OCI-LY1 (cell line): ENCODE measurements around the gene SPTSSB.

Experiments used
- H2AFZ ChIP-seq: fragments of 200-600 bp; sonication (generic), shearing (Covaris generic); 2 replicates; pipeline ENCODE4 v1.6.0; 2014; ENCODE audit warnings: antibody characterized with exemption, mild to moderate bottlenecking, low read length
- H3F3A ChIP-seq: fragments of 200-600 bp; sonication (generic), shearing (Covaris generic); 2 replicates; pipeline ENCODE4 v1.6.0; 2014; ENCODE audit warnings: mild to moderate bottlenecking, antibody characterized with exemption, low read length, moderate library complexity; ENCODE audit not compliant: insufficient read depth
- H3K27ac ChIP-seq: fragments of 200-600 bp; sonication (generic); 2 replicates; pipeline ENCODE4 v1.5.1; 2014; ENCODE audit warnings: low read length, mixed run types, mild to moderate bottlenecking, low read depth; ENCODE audit not compliant: poor library complexity, severe bottlenecking
- H3K27me3 ChIP-seq: fragments of 200-600 bp; sonication (generic); 2 replicates; pipeline ENCODE4 v1.6.0; 2014; ENCODE audit warnings: antibody characterized with exemption, mild to moderate bottlenecking, low read length, moderate library complexity; ENCODE audit not compliant: insufficient read depth
- H3K36me3 ChIP-seq: fragments of 200-600 bp; sonication (generic); 2 replicates; pipeline ENCODE4 v1.6.1; 2014; ENCODE audit warnings: mild to moderate bottlenecking, antibody characterized with exemption, low read length, moderate library complexity, mixed read lengths; ENCODE audit not compliant: insufficient read depth
- H3K4me1 ChIP-seq: fragments of 200-600 bp; sonication (generic); 2 replicates; pipeline ENCODE4 v1.5.1; 2014; ENCODE audit warnings: mild to moderate bottlenecking, low read length, moderate library complexity; ENCODE audit not compliant: insufficient read depth, severe bottlenecking
- H3K4me2 ChIP-seq: fragments of 200-600 bp; sonication (generic), shearing (Covaris generic); 2 replicates; pipeline ENCODE4 v1.6.1; 2014; ENCODE audit warnings: low read length
- H3K4me3 ChIP-seq: fragments of 200-600 bp; sonication (generic); 2 replicates; pipeline ENCODE4 v1.5.1; 2014; ENCODE audit warnings: low read length, low read depth, mild to moderate bottlenecking, mixed read lengths; ENCODE audit not compliant: poor library complexity, severe bottlenecking
- H3K79me2 ChIP-seq: fragments of 200-600 bp; shearing (Covaris generic); 2 replicates; pipeline ENCODE4 v1.6.1; 2016; ENCODE audit warnings: mixed run types, low read length, mixed read lengths; ENCODE audit not compliant: insufficient read depth
- H3K9ac ChIP-seq: fragments of 200-600 bp; sonication (generic), shearing (Covaris generic); 2 replicates; pipeline ENCODE4 v1.6.1; 2014; ENCODE audit warnings: mild to moderate bottlenecking, low read length, mixed read lengths
- H3K9me2 ChIP-seq: fragments of 200-600 bp; sonication (generic), shearing (Covaris generic); 2 replicates; pipeline ENCODE4 v1.6.1; 2014; ENCODE audit warnings: low read depth, mild to moderate bottlenecking, low read length, mixed read lengths
- H3K9me3 ChIP-seq: fragments of 200-600 bp; shearing (Covaris generic); 2 replicates; pipeline ENCODE4 v1.6.1; 2014; ENCODE audit warnings: low read length, mixed read lengths
- H4K20me1 ChIP-seq: fragments of 200-600 bp; sonication (generic), shearing (Covaris generic); 2 replicates; pipeline ENCODE4 v1.6.0; 2016; ENCODE audit warnings: mild to moderate bottlenecking, low read length; ENCODE audit not compliant: insufficient read depth
- CTCF ChIP-seq: fragments of 200-600 bp; sonication (generic), shearing (Covaris generic); IDR thresholded peaks from 2 replicates; pipeline ENCODE4 v1.5.1; 2017; ENCODE audit warnings: mild to moderate bottlenecking, antibody characterized with exemption, low read length, moderate library complexity, mixed read lengths
- EZH2 ChIP-seq: fragments of 200-600 bp; sonication (generic), shearing (Covaris generic); IDR thresholded peaks from 2 replicates; pipeline ENCODE4 v1.8.0; 2017; ENCODE audit warnings: borderline replicate concordance, mixed run types, mild to moderate bottlenecking, antibody characterized with exemption, low read length, moderate library complexity, mixed read lengths

SPTSSB gene

GRCh38 chr3:161317077-161317476 is 54.2 kb downstream of the SPTSSB start:
- Histone ChIP-seq H3K9me2 (no peaks in the 10 kb centered on the region), H4K20me1 (no peaks in the 10 kb centered on the region), H3K27ac (no peak overlapping the region), H3K4me2 (no peak overlapping the region), H3K36me3 (no peaks in the 10 kb centered on the region), H3K4me3 (no peak overlapping the region), H3K9me3 (no peaks in the 10 kb centered on the region), H3K27me3 (no peaks in the 10 kb centered on the region), H2AFZ (no peak overlapping the region), H3F3A (no peaks in the 10 kb centered on the region), H3K9ac (no peak overlapping the region), H3K79me2 (no peaks in the 10 kb centered on the region), H3K4me1 (no peaks in the 10 kb centered on the region)
- TF ChIP-seq CTCF (no peak), EZH2 (no peak)

GRCh38 chr3:161316006-161316689 is 55.2 kb downstream of the SPTSSB start:
- Histone ChIP-seq H3K79me2 (no peaks in the 10 kb centered on the region), H2AFZ (no peak overlapping the region), H3K9me2 (no peaks in the 10 kb centered on the region), H3K4me3 (no peak overlapping the region), H3K4me1 (no peaks in the 10 kb centered on the region), H3F3A (no peaks in the 10 kb centered on the region), H3K27ac (no peak overlapping the region), H3K9me3 (no peaks in the 10 kb centered on the region), H3K27me3 (no peaks in the 10 kb centered on the region), H4K20me1 (no peaks in the 10 kb centered on the region), H3K36me3 (no peaks in the 10 kb centered on the region), H3K9ac (no peak overlapping the region), H3K4me2 (no peak overlapping the region)
- TF ChIP-seq CTCF (no peak), EZH2 (no peak)

- Histone ChIP-seq H3K9ac (no peak overlapping the region), H3K36me3 (no peaks in the 10 kb centered on the region), H3K4me2 (no peak overlapping the region), H4K20me1 (no peaks in the 10 kb centered on the region), H3K27me3 (no peaks in the 10 kb centered on the region), H2AFZ (no peak overlapping the region), H3K9me2 (no peaks in the 10 kb centered on the region), H3K4me3 (no peak overlapping the region), H3K27ac (no peak overlapping the region), H3K79me2 (no peaks in the 10 kb centered on the region), H3F3A (no peaks in the 10 kb centered on the region), H3K9me3 (no peaks in the 10 kb centered on the region), H3K4me1 (no peaks in the 10 kb centered on the region)
- no peak for TF ChIP-seq CTCF
Measured at GRCh38 chr3:161314836-161315395, 56.4 kb downstream of the SPTSSB start.
